SJSA1 (cell line): ENCODE results near the gene DLGAP1. TPM values are rescaled to one million over a fixed set of nuclear protein-coding genes. Genes with fewer than 3 reads are reported as not detected.
"Not testable (repeated sequence)": the region's sequence is repeated elsewhere in the genome, so short reads cannot be mapped to it uniquely, and the experiment has no call there.

Source experiments
- DNase-seq, 2 experiments: peaks; one replicate each; pipeline ENCODE4 v3.0.0-alpha.2; 2015 to 2020; ENCODE audit warnings: low spot score in 2 of 2, low read depth in 1 of 2
- H3K27ac ChIP-seq: fragments of 250-450 bp; sonication (Bioruptor Pico); 2 replicates; pipeline ENCODE4 v1.5.1; 2020; ENCODE audit warnings: mild to moderate bottlenecking, moderate library complexity
- H3K27me3 ChIP-seq: fragments of 250-450 bp; sonication (Bioruptor Pico); replicated peaks from 2 replicates; pipeline ENCODE4 v1.5.1; 2020; ENCODE audit warnings: mild to moderate bottlenecking, moderate library complexity
- H3K36me3 ChIP-seq: fragments of 250-450 bp; sonication (Bioruptor Pico); 2 replicates; pipeline ENCODE4 v1.5.1; 2020; ENCODE audit warnings: mild to moderate bottlenecking
- H3K4me1 ChIP-seq: fragments of 250-450 bp; sonication (Bioruptor Pico); replicated peaks from 2 replicates; pipeline ENCODE4 v1.6.1; 2021; ENCODE audit warnings: mild to moderate bottlenecking
- H3K4me3 ChIP-seq: fragments of 250-450 bp; sonication (Bioruptor Pico); 2 replicates; pipeline ENCODE4 v1.5.1; 2020; ENCODE audit warnings: mild to moderate bottlenecking
- H3K9me3 ChIP-seq: fragments of 250-450 bp; sonication (Bioruptor Pico); replicated peaks from 2 replicates; pipeline ENCODE4 v1.5.1; 2020; ENCODE audit warnings: mild to moderate bottlenecking
- total RNA-seq: library from RNA; depleted of rRNA; stranded (reverse); fragments of >200 nt; shearing (Covaris generic); gene quantifications from 2 replicates; pipeline ENCODE4 v1.2.3, GENCODE V29; 2014

The DLGAP1 gene
- total RNA-seq, 1 experiment from 2014 or later: not detected

DNA sequence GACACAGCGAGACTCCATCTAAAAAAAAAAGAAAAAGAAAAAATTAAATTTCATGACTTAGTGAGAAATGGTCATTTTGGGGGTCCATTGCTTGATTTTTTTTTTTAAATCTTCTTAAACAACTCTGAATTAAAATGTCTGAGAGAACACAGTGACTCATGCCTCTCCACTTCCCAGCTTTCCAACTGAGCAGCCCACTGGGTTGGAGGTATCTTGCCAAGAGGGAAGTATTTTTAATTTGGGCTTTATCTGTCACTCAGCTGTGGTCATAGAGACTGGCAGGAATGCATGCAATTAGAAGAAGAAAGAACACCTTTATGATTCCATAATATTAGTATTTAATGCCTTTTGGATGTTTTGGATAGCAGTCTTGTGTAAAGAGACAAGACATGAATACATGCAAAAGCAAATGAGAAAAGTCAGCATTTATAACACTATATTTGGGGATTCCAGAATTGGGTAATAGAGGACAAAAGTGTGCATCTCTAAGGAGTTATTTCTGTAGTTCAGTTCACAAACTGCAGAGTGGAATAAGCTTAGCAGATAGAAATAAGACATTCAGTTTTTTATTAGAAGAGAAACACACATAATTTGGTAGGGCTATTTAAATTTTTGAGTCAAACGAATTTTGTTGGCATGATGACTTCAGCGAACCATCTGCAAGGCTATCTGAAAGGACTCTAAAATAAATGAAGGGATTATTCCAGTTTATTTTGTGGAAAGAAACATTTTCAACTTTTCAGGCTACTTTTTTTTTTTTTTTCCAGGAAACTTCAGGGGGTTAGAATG lies 750.4 kb downstream of the DLGAP1 start:
- H3K4me1 ChIP-seq: no peaks in the 10 kb centered on the region
- H3K36me3 ChIP-seq: no peaks in the 10 kb centered on the region
- no peak overlapping the region for H3K27ac ChIP-seq
- H3K4me3 ChIP-seq: no peak overlapping the region
- no peak for DNase-seq
- H3K9me3 ChIP-seq: no peaks in the 10 kb centered on the region
- H3K27me3 ChIP-seq: no peaks in the 10 kb centered on the region; the same call in 1 of the 2 replicates

DNA sequence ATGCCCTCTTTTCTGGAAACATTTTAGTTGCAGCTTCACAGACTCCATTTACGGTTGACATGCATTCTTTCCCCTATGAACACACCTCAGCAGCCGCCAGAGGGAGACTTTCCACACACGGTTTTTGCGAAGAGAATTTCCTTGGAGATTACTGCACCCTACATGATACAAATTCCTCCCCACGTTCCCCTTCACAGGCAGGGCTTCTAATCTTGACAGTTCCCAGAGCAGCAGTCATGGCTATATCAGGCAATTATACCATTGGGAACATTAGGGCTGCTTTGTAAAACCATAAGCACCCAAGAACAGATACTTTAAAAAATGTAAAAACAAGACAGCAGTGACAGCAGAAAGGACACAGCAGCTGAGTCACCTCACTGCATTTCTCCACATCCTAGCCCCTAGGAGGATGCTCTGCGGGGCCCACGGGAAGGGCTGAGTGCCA lies 751.4 kb downstream of the DLGAP1 start:
- Histone ChIP-seq H3K4me3 (no peak overlapping the region), H3K27me3 (no peaks in the 10 kb centered on the region; the same call in 1 of the 2 replicates), H3K27ac (no peak overlapping the region), H3K36me3 (no peaks in the 10 kb centered on the region), H3K9me3 (no peaks in the 10 kb centered on the region), H3K4me1 (no peaks in the 10 kb centered on the region)
- DNase-seq: peak in 1 of 2 experiments; percentile 26

DNA sequence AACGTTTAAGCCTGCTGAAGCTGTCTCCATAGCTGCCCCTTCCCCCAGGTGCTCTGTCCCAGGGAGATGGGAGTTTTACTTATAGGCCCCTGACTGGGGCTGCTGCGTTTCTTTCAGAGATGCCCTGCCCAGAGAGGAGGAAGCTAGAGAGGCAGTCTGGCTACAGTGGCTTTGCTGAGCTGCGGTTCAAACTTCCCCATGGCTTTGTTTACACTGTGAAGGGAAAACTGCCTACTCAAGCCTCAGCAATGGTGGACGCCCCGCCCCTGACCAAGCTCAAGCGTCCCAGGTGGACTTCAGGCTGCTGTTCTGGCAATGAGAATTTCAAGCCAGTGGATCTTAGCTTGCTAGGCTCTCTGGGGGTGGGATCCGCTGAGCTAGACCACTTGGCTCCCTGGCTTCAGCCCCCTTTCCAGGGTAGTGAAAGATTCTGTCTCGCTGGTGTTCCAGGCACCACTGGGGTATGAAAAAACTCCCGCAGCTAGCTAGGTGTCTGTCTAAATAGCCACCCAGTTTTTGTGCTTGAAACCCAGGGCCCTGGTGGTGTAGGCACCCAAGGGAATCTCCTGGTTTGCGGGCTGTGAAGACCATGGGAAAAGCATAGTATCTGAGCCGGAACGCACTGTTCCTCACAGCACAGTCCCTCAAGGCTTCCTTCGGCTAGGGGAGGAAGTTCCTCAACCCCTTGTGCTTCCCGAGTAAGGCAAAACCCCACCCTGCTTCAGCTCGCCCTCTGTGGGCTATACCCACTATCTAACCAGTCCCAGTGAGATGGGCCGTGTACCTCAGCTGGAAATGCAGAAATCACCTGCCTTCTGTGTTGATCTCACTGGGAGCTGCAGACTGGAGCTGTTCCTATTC lies 755.2 kb downstream of the DLGAP1 start:
- H3K36me3 ChIP-seq, H3K9me3 ChIP-seq, H3K4me3 ChIP-seq, H3K4me1 ChIP-seq, DNase-seq, H3K27ac ChIP-seq, H3K27me3 ChIP-seq: not testable (repeated sequence)

DNA sequence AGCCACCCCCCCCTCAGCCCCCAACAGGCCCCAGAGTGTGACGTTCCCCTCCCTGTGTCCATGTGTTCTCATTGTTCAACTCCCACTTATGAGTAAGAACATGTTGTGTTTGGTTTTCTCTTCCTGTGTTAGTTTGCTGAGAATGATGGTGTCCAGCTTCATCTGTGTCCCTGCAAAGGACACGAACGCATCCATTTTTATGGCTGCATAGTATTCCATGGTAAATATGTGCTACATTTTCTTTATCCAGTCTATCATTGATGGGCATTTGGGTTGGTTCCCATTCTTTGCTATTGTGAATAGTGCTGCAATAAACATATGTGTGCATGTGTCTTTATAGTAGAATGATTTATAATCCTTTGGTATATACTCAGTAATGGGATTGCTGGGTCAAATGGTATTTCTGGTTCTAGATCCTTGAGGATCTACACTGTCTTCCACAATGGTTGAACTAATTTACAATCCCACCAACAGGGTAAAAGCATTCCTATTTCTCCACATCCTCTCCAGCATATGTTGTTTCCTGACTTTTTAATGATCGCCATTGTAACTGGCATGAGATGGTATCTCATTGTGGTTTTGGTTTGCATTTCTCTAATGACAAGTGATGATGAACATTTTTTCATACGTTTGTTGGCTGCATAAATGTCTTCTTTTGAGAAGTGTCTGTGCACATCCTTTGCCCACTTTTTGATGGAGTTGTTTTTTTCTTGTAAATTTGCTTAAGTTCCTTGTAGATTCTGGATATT lies 760.9 kb downstream of the DLGAP1 start:
- H3K27me3 ChIP-seq, H3K36me3 ChIP-seq, H3K4me1 ChIP-seq, H3K9me3 ChIP-seq, DNase-seq, H3K4me3 ChIP-seq, H3K27ac ChIP-seq: not testable (repeated sequence)

DNA sequence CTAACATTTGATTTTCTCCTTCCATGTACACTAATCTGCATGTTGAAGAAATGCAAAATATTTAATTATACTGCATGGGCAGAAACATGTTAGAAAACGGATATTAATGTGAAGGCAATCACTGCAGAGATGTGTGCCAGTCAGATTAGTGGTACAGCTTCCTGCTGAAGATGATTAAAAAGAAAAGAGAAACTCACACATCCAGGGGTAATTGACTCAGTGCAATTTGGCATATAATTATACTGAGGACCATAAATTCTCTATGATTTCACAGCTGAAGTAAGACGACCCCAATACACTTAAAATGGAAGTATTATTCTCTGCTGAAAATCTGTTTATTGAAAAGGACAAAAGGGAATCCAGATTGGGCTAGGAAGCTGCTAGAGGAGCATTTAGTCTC lies 761.7 kb downstream of the DLGAP1 start:
- no peak for DNase-seq
- peaks cover 12% of the 10 kb centered on the region for H3K4me1 ChIP-seq
- no peaks in the 10 kb centered on the region for H3K9me3 ChIP-seq
- H3K36me3 ChIP-seq: no peaks in the 10 kb centered on the region
- H3K27me3 ChIP-seq: no peaks in the 10 kb centered on the region
- H3K4me3 ChIP-seq: no peak overlapping the region
- H3K27ac ChIP-seq: no peak overlapping the region

DNA sequence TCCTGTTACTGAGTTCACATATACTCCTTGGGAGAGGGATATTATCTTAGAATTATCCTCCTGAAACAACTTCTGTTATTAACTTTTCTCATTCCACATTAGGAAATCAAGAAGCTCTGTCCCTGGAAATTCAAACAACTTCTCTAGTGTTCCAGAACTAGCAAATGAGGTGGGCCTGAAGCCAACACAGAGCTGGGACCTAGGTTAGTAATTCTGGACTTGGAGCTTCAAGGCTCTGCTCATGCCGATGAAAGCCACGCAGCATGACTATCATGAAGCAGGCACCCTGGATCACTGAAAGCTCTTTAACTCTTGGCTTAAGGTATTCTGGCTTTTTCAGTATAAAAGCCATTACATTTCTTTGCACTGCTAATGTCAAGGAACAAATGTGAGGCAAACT lies 762.4 kb downstream of the DLGAP1 start:
- H3K27ac ChIP-seq: no peak overlapping the region
- no peaks in the 10 kb centered on the region for H3K27me3 ChIP-seq
- H3K9me3 ChIP-seq: no peaks in the 10 kb centered on the region

DNA sequence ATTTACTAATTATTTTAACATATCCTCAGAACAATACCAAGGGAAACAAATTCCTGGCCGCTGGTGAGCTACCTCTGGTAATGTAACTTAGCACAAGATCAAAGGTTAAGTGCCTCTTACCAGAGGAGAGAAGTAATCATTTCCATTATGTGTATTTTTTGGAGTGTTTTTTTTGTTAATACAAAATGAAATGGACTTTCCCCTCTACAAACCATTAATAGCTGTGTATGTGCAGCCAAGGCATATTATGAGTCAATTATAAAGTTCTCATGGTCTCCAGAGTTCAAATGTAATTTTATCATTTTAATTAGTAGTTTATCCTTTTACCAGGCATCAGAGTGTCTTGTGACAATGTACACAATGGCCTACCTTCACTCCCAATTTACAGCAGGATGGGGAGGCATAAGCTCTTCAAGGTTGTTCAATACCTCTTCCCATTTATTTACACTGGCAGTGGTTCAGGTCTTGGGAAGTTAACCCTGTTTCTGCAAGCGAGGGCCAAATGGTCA lies 762.9 kb downstream of the DLGAP1 start:
- Histone ChIP-seq H3K27ac (no peak overlapping the region), H3K4me1 (peaks cover 17% of the 10 kb centered on the region), H3K9me3 (no peaks in the 10 kb centered on the region), H3K36me3 (no peaks in the 10 kb centered on the region), H3K27me3 (no peaks in the 10 kb centered on the region), H3K4me3 (no peak overlapping the region)
- DNase-seq: no peak

More for the DNA sequence above, 762.4 kb downstream of the DLGAP1 start:
- DNase-seq: no peak
- Histone ChIP-seq H3K36me3 (no peaks in the 10 kb centered on the region), H3K4me3 (no peak overlapping the region), H3K4me1 (peaks cover 17% of the 10 kb centered on the region)

DNA sequence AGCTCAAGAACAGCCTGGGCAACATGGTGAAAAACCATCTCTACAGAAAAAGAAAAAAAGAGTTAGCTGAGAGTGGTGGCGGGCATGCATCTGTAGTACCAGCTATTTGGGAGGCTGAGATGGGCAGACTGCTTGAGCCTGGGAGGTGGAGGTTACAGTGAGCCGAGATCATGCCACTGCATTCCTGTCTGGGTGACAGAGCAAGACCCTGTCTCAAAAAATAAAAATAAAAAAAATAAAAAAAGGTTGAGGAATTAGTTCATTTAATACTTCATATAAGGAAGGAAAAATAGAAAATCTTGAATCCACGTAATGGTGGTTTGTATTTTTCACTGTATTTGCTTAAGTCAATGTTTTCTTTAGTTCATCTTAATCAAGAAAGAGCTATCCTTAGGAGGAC lies 763.4 kb downstream of the DLGAP1 start:
- Histone ChIP-seq H3K27me3 (no peaks in the 10 kb centered on the region), H3K36me3 (no peaks in the 10 kb centered on the region), H3K4me3 (no peak overlapping the region), H3K9me3 (no peaks in the 10 kb centered on the region), H3K4me1 (peaks cover 17% of the 10 kb centered on the region), H3K27ac (no peak overlapping the region)
- no peak for DNase-seq

DNA sequence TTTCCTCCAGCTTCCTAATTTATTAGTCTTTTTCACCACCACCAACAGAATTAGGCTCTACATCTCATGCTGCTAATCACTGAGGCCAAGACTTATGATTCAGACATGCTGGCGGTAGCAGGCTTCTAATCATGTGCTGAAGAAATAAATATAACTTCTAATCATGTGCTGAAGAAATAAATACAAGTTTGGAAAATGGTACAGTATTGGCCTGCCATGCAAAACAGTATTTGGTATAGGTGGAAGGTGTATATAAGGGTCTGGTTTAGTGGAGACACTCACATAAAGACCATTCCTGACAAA lies 764.4 kb downstream of the DLGAP1 start:
- Histone ChIP-seq H3K9me3 (no peaks in the 10 kb centered on the region), H3K27me3 (no peaks in the 10 kb centered on the region), H3K36me3 (no peaks in the 10 kb centered on the region), H3K4me3 (no peak overlapping the region), H3K27ac (no peak overlapping the region), H3K4me1 (peaks cover 17% of the 10 kb centered on the region)
- no peak for DNase-seq

DNA sequence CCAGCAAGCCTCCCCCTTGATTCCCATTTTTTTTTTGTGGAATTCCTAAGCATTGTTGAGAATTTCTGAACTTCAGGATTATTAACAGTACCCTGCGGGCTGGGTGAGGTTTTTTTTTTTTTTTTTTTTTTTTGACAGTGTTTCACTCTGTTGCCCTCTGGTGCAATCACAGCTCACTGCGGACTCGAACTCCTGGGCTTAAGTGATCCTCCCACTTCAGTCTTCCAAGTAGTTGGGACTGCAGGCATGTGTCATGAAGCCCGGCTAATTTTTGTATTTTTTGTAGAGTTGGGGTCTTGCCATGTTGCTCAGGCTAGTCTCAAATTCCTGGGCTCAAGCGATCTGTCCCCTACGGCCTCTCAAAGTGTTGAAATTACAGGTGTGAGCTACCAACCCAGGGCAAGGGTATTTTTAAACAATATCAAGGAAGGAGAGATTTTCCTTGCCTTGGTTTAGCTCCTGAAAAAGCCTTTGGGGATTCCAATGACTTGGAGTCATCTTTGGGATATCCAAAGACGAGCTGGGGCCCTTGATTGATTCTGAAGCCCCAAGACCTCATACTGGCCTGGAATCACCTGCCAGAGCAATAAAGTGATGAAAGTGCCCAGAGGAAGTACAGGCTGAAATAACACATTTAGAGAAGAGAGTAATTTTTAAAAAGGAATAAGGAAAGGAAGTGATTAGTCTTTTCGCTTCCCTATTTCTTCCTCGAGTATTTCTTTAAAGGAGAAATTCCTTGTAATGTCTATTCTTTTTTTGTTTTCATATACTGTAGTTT lies 764.9 kb downstream of the DLGAP1 start:
- H3K27ac ChIP-seq: no peak overlapping the region
- H3K4me3 ChIP-seq: no peak overlapping the region
- H3K9me3 ChIP-seq: no peaks in the 10 kb centered on the region
- no peaks in the 10 kb centered on the region for H3K36me3 ChIP-seq
- no peaks in the 10 kb centered on the region for H3K27me3 ChIP-seq
- H3K4me1 ChIP-seq: peaks cover 17% of the 10 kb centered on the region
- DNase-seq: no peak

DNA sequence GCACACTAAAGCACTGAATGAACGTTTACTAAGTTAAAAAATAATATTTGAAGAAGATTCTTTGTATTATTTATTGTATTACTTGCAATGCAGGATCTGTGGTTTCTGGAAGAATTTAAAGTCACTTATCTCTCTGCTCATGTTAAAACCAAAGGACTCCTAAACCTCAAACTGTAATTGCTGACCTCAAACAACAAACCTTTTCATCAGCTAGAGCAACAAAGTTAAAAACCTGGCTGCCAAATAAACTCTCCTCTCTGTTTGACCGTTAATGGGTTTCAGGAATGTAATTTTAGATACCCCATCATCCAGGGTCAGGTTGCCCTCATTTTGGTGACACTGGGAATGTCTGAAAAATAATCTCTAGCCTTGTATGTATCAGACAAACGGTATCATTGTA lies 766.0 kb downstream of the DLGAP1 start:
- H3K27ac ChIP-seq: peak overlapping the region; percentile 47
- no peak for DNase-seq
- H3K36me3 ChIP-seq: no peaks in the 10 kb centered on the region
- no peaks in the 10 kb centered on the region for H3K9me3 ChIP-seq
- H3K4me3 ChIP-seq: no peak overlapping the region
- H3K4me1 ChIP-seq: peaks cover 17% of the 10 kb centered on the region
- no peaks in the 10 kb centered on the region for H3K27me3 ChIP-seq

DNA sequence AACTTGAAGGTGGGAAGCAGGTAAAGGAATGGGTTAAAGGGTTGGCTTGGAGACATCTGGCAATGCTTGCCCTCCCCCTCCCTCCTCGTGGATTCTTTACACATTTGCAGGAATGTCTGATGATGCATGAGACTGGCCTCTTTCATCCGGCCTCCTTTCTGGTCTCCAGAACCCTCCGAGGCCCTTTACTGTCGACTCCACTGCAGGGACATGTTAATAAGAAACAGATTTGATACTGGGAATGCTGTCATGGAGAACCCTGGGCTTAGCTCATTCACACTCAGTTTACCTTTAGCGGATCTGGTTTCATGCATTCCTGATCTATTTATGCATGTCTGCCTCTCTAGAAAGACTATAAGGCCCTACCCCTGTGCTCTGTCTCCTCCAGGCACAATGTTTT lies 766.4 kb downstream of the DLGAP1 start:
- no peaks in the 10 kb centered on the region for H3K27me3 ChIP-seq

DNA sequence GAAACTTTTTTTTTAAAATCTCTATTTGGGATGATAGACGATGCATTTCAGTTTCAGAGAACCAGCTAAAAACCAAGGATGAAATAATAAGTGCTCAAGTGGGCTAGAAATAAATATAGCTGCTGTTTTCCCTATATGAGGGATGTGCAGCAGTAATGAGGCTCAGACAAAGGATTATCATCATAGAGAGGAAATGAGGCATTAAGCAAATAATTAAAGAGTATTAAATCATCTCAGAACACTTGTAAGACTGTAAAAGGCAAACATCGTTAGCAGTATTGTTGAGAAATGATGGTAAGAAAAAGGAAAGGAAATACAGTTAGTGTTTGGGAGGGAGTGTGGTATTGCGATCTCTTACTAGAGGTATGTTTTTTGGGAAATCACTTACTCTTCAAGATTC lies 771.6 kb downstream of the DLGAP1 start:
- H3K27ac ChIP-seq: no peak overlapping the region
- H3K9me3 ChIP-seq: no peaks in the 10 kb centered on the region
- H3K4me1 ChIP-seq: peaks cover 6% of the 10 kb centered on the region
- H3K27me3 ChIP-seq: no peaks in the 10 kb centered on the region
- no peaks in the 10 kb centered on the region for H3K36me3 ChIP-seq
- H3K4me3 ChIP-seq: no peak overlapping the region
- no peak for DNase-seq

More for the DNA sequence above, 766.4 kb downstream of the DLGAP1 start:
- Histone ChIP-seq H3K4me3 (no peak overlapping the region), H3K27ac (peak overlapping the region; percentile 47), H3K36me3 (no peaks in the 10 kb centered on the region), H3K9me3 (no peaks in the 10 kb centered on the region), H3K4me1 (peaks cover 17% of the 10 kb centered on the region)
- DNase-seq: peak; percentile 76 to 79
